D721Med (cell line): Measurements from ENCODE around the gene SLC12A6.

Experiments
- DNase-seq: peaks from one replicate; pipeline ENCODE4 v3.0.0; 2011; ENCODE audit warnings: low spot score; ENCODE audit not compliant: insufficient read length
- FAIRE-seq: peaks from 2 replicates; lab custom pipeline; 2011; peaks lifted over from hg19 to GRCh38; lab: Jason Lieb, UNC
- TF ChIP-seq, protein P1 (sequence below): IDR thresholded peaks from 2 replicates; pipeline ENCODE4 v1.5.1; 2012; ENCODE audit warnings: mild to moderate bottlenecking, control low read depth; ENCODE audit not compliant: insufficient read depth; ENCODE audit errors: missing control alignments

The SLC12A6 gene

GRCh38 chr15:34325368-34325767 lies 12.2 kb downstream of the SLC12A6 start:
- no peak for DNase-seq
- no peak for FAIRE-seq
- TF ChIP-seq, protein P1, sequence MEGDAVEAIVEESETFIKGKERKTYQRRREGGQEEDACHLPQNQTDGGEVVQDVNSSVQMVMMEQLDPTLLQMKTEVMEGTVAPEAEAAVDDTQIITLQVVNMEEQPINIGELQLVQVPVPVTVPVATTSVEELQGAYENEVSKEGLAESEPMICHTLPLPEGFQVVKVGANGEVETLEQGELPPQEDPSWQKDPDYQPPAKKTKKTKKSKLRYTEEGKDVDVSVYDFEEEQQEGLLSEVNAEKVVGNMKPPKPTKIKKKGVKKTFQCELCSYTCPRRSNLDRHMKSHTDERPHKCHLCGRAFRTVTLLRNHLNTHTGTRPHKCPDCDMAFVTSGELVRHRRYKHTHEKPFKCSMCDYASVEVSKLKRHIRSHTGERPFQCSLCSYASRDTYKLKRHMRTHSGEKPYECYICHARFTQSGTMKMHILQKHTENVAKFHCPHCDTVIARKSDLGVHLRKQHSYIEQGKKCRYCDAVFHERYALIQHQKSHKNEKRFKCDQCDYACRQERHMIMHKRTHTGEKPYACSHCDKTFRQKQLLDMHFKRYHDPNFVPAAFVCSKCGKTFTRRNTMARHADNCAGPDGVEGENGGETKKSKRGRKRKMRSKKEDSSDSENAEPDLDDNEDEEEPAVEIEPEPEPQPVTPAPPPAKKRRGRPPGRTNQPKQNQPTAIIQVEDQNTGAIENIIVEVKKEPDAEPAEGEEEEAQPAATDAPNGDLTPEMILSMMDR, result no peak

GRCh38 chr15:34324933-34325332 lies 12.6 kb downstream of the SLC12A6 start:
- no peak for FAIRE-seq
- TF ChIP-seq, protein P1, result no peak
- DNase-seq, result no peak

GRCh38 chr15:34323217-34323616 lies 14.4 kb downstream of the SLC12A6 start:
- DNase-seq, result no peak
- no peak for FAIRE-seq
- TF ChIP-seq, protein P1, result no peak

- peak; percentile 83 for FAIRE-seq
- TF ChIP-seq, protein P1, result no peak
- no peak for DNase-seq
Observed at GRCh38 chr15:34318277-34319079, 19.1 kb downstream of the SLC12A6 start.

DNA sequence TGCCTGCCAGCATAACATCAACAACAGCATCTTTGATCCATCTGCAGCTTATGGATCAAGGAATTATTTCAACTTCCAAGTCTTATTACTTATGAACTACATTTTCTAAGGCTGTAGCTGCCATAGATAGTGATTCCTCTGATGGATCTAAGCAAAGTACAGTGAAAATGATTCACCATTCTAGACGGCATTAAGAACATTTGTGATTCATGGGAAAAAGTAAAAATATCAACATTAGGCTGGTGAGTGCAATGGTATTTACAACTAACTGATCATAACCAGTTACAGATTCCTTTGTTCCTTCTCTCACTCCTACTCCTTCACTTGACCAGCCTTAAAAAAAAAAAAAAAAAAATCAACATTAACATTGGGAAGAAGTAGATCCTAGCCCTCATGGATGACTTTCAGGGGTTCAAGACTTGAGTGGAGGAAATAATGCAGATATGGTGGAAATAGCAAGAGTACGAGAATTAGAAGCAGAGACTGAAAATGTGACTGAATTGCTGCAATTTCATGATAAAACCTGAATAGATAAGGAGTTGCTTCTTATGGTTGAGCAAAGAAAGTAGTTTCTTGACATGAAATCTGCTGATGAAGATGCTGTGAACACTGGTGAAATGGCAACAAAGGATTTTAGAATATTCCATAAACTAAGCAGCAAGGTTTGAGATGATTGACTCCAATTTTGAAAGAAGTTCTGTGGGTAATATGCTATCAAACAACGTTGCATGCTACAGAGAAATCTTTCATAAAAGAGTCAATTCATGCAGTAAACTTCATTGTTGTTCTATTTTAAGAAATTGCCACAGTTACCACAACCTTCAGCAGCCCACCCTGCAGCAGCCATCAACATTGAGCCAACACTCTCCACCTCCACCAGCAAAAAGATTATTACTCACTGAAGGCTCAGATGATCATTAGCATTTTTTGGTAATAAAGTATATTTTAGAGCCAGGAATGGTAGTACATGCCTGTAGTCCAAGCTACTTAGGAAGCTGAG lies 22.8 kb downstream of the SLC12A6 start:
- FAIRE-seq (peak; percentile 51), DNase-seq (no peak)
- TF ChIP-seq, protein P1, result no peak

GRCh38 chr15:34311563-34311962 lies 26.0 kb downstream of the SLC12A6 start:
- no peak for DNase-seq

More at GRCh38 chr15:34311563-34311962, 26.0 kb downstream of the SLC12A6 start:
- TF ChIP-seq, protein P1, result no peak
- no peak for FAIRE-seq
